Measurements from ENCODE around the gene NEK8. TPM values are rescaled to one million over a fixed set of nuclear protein-coding genes. Genes with fewer than 3 reads are reported as not detected.

The NEK8 gene
- total RNA-seq: 3.6 and 4.2 TPM in 2 replicates

GRCh38 chr17:28728364-28729200 lies at the start of gene NEK8:
Gene NEK8 (plus strand): TSS chr17:28728788. CDS start chr17:28728814, 26 bp downstream.
- H3K4me1 Mint-ChIP-seq (ENCODE audit: low read depth): peaks cover 37% of the 10 kb centered on the region

DNA sequence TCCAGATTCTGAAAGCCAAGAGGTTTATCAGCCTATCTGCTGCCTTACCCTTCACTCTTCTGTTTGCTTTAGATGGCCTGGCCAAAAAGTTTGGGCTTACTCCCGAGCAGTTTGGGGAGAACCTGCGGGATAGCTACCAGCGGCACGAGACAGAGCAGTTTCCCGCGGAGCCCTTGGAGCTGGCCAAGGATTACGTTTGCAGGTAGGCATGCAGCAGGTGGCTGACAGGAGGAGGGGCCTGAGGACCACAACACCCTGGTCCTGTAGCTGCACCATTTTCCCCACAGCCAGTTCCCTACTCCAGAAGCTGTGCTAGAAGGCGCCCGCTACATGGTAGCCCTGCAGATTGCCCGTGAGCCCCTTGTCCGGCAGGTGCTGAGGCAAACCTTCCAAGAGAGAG lies 45.9 kb upstream of the NEK8 start:
- Mint-ChIP-seq H3K36me3 (ENCODE audit: low read depth) (peaks cover 77% of the 10 kb centered on the region), H3K9me3 (no peaks in the 10 kb centered on the region), H3K27me3 (ENCODE audit: low read depth) (no peaks in the 10 kb centered on the region), H3K27ac (no peak overlapping the region), H3K4me3 (ENCODE audit: low read depth) (no peak overlapping the region), H3K4me1 (ENCODE audit: low read depth) (no peaks in the 10 kb centered on the region)
- intact Hi-C loops (cut with micrococcal nuclease): no loop called here
- no peak for DNase-seq (ENCODE audit: low spot score)

More at GRCh38 chr17:28728364-28729200, at the start of gene NEK8:
- intact Hi-C loops (cut with micrococcal nuclease): loop anchor here (1.0 to 10.0 kb wide), 8 partner anchors 9 to 856 kb away; partner anchors contain the start of genes FAM222B, GIT1, PHF12 and RPL23A
- Mint-ChIP-seq H3K9me3 (no peaks in the 10 kb centered on the region), H3K27ac (peak within 1 kb of the TSS; percentile 99), H3K27me3 (ENCODE audit: low read depth) (no peaks in the 10 kb centered on the region), H3K36me3 (ENCODE audit: low read depth) (peaks cover 22% of the 10 kb centered on the region), H3K4me3 (ENCODE audit: low read depth) (peak within 1 kb of the TSS; percentile 97)
- peak; percentile 95 for DNase-seq (ENCODE audit: low spot score)

DNA sequence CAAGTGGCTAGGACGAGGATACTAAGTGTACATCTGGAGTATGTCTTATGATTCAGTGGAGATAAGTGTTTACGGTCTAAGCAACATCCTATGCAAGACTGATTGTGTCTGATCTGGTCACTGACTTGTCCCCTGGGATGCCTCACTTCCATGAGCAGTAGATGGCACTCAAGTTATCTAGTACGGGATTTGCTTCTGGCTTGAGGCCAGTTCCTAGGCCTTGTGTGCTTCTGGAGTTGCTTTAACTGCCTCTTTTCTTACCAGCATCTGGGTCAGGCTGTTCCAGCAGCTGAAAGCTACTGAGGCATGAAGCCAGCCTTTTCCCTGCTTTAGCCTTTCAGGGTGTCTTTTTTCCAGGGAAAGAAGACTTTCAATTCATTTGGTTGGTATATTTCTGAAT lies 43.6 kb upstream of the NEK8 start:
- H3K36me3 Mint-ChIP-seq (ENCODE audit: low read depth): peaks cover 87% of the 10 kb centered on the region
- H3K4me3 Mint-ChIP-seq (ENCODE audit: low read depth): no peak overlapping the region
- H3K4me1 Mint-ChIP-seq (ENCODE audit: low read depth): no peaks in the 10 kb centered on the region
- no peak for DNase-seq (ENCODE audit: low spot score)
- intact Hi-C loops (cut with micrococcal nuclease): no loop called here
- H3K9me3 Mint-ChIP-seq: no peaks in the 10 kb centered on the region
- H3K27ac Mint-ChIP-seq: no peak overlapping the region
- H3K27me3 Mint-ChIP-seq (ENCODE audit: low read depth): no peaks in the 10 kb centered on the region

GRCh38 chr17:28685366-28685765 lies 43.2 kb upstream of the NEK8 start:
- Mint-ChIP-seq H3K9me3 (no peaks in the 10 kb centered on the region), H3K4me3 (ENCODE audit: low read depth) (no peak overlapping the region), H3K27ac (no peak overlapping the region), H3K36me3 (ENCODE audit: low read depth) (peaks cover 90% of the 10 kb centered on the region), H3K27me3 (ENCODE audit: low read depth) (no peaks in the 10 kb centered on the region), H3K4me1 (ENCODE audit: low read depth) (no peaks in the 10 kb centered on the region)
- DNase-seq (ENCODE audit: low spot score): no peak
- intact Hi-C loops (cut with micrococcal nuclease): no loop called here

GRCh38 chr17:28686296-28686695 lies 42.3 kb upstream of the NEK8 start:
- intact Hi-C loops (cut with micrococcal nuclease): no loop called here
- Mint-ChIP-seq H3K27ac (no peak overlapping the region), H3K27me3 (ENCODE audit: low read depth) (no peaks in the 10 kb centered on the region), H3K4me1 (ENCODE audit: low read depth) (no peaks in the 10 kb centered on the region), H3K36me3 (ENCODE audit: low read depth) (peaks cover 88% of the 10 kb centered on the region), H3K4me3 (ENCODE audit: low read depth) (no peak overlapping the region), H3K9me3 (no peaks in the 10 kb centered on the region)
- no peak for DNase-seq (ENCODE audit: low spot score)

DNA sequence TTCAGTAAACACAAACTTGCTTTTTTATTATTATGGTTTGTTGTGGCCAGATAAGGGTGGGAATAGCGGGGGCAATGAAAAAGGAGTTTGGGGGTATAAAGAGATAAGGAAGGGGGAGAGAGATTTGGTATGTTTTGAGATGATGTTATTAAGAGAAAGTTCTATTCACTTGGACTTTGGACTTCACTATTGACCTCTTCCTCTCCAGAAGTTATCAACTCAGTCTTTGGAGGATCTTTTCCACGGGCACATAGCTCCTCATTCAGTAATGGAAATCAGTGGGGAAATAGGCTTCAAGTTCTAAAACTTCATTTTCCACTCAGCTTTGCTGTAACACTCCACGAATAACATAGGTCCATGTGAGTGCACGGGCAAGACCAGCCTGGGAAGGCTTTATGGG lies 40.1 kb upstream of the NEK8 start:
- intact Hi-C loops (cut with micrococcal nuclease): no loop called here
- Mint-ChIP-seq H3K36me3 (ENCODE audit: low read depth) (peaks cover 81% of the 10 kb centered on the region), H3K27ac (no peak overlapping the region), H3K27me3 (ENCODE audit: low read depth) (no peaks in the 10 kb centered on the region), H3K4me3 (ENCODE audit: low read depth) (no peak overlapping the region), H3K9me3 (no peaks in the 10 kb centered on the region), H3K4me1 (ENCODE audit: low read depth) (no peaks in the 10 kb centered on the region)
- no peak for DNase-seq (ENCODE audit: low spot score)

- no peak overlapping the region for H3K27ac Mint-ChIP-seq
- no peak for DNase-seq (ENCODE audit: low spot score)
- H3K36me3 Mint-ChIP-seq (ENCODE audit: low read depth): peaks cover 83% of the 10 kb centered on the region
- H3K4me1 Mint-ChIP-seq (ENCODE audit: low read depth): no peaks in the 10 kb centered on the region
- H3K27me3 Mint-ChIP-seq (ENCODE audit: low read depth): no peaks in the 10 kb centered on the region
- no peak overlapping the region for H3K4me3 Mint-ChIP-seq (ENCODE audit: low read depth)
- intact Hi-C loops (cut with micrococcal nuclease): no loop called here
- H3K9me3 Mint-ChIP-seq: no peaks in the 10 kb centered on the region
Observed at GRCh38 chr17:28689011-28689410, 39.6 kb upstream of the NEK8 start.

DNA sequence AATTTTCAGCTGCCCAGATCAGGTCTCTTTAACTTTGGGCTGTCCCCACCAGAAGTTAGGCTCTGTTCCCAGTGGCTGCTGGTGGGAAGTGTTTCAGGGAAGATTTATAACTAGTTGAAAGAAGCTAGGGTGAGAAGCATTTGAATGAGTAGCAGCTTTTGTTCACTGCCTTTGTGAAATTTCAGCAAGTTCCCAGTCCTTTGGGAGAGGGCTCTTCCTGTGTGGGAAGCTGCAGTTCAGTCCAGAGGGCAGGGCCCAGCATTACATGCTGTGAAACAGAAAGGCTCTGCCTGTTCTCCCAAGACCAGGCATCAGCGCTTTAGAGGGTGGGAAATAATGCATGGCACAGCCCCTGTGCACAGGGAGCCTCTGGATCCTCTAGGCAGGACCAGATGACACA lies 34.7 kb upstream of the NEK8 start:
- intact Hi-C loops (cut with micrococcal nuclease): no loop called here
- Mint-ChIP-seq H3K9me3 (no peaks in the 10 kb centered on the region), H3K27ac (no peak overlapping the region), H3K4me3 (ENCODE audit: low read depth) (no peak overlapping the region), H3K4me1 (ENCODE audit: low read depth) (no peaks in the 10 kb centered on the region), H3K27me3 (ENCODE audit: low read depth) (no peaks in the 10 kb centered on the region), H3K36me3 (ENCODE audit: low read depth) (peaks cover 77% of the 10 kb centered on the region)
- no peak for DNase-seq (ENCODE audit: low spot score)

- no peak overlapping the region for H3K27ac Mint-ChIP-seq
Observed at GRCh38 chr17:28698253-28698941, 30.2 kb upstream of the NEK8 start.

DNA sequence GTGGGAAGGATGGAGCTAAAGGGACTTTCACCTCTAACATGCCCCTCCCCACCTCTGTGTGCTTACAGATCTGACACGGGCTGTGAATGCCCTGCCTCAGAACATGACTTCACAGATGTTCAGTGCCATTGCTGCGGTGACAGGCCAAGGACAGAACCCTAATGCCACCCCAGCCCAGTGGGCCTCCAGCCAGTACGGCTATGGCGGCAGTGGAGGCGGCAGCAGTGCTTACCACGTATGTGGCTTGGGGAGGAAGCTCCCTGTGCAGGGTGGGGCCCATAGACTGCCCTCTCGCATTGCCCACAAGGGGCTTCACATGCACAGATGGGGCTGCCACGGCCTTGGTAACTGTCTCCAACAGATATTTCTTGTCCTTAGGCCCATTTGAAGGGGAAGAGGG lies 28.3 kb upstream of the NEK8 start:
- Mint-ChIP-seq H3K4me3 (ENCODE audit: low read depth) (no peak overlapping the region), H3K9me3 (no peaks in the 10 kb centered on the region), H3K27ac (no peak overlapping the region), H3K27me3 (ENCODE audit: low read depth) (no peaks in the 10 kb centered on the region), H3K4me1 (ENCODE audit: low read depth) (no peaks in the 10 kb centered on the region), H3K36me3 (ENCODE audit: low read depth) (peaks cover 71% of the 10 kb centered on the region)
- intact Hi-C loops (cut with micrococcal nuclease): no loop called here
- no peak for DNase-seq (ENCODE audit: low spot score)

More at GRCh38 chr17:28698253-28698941, 30.2 kb upstream of the NEK8 start:
- intact Hi-C loops (cut with micrococcal nuclease): no loop called here
- Mint-ChIP-seq H3K9me3 (no peaks in the 10 kb centered on the region), H3K4me1 (ENCODE audit: low read depth) (no peaks in the 10 kb centered on the region), H3K27me3 (ENCODE audit: low read depth) (no peaks in the 10 kb centered on the region), H3K4me3 (ENCODE audit: low read depth) (no peak overlapping the region), H3K36me3 (ENCODE audit: low read depth) (peaks cover 78% of the 10 kb centered on the region)
- DNase-seq (ENCODE audit: low spot score): no peak

GRCh38 chr17:28700830-28701492 lies 27.6 kb upstream of the NEK8 start:
- intact Hi-C loops (cut with micrococcal nuclease): no loop called here
- H3K4me1 Mint-ChIP-seq (ENCODE audit: low read depth): no peaks in the 10 kb centered on the region
- no peak overlapping the region for H3K4me3 Mint-ChIP-seq (ENCODE audit: low read depth)
- H3K9me3 Mint-ChIP-seq: no peaks in the 10 kb centered on the region
- no peaks in the 10 kb centered on the region for H3K27me3 Mint-ChIP-seq (ENCODE audit: low read depth)
- no peak for DNase-seq (ENCODE audit: low spot score)
- peaks cover 66% of the 10 kb centered on the region for H3K36me3 Mint-ChIP-seq (ENCODE audit: low read depth)
- no peak overlapping the region for H3K27ac Mint-ChIP-seq

DNA sequence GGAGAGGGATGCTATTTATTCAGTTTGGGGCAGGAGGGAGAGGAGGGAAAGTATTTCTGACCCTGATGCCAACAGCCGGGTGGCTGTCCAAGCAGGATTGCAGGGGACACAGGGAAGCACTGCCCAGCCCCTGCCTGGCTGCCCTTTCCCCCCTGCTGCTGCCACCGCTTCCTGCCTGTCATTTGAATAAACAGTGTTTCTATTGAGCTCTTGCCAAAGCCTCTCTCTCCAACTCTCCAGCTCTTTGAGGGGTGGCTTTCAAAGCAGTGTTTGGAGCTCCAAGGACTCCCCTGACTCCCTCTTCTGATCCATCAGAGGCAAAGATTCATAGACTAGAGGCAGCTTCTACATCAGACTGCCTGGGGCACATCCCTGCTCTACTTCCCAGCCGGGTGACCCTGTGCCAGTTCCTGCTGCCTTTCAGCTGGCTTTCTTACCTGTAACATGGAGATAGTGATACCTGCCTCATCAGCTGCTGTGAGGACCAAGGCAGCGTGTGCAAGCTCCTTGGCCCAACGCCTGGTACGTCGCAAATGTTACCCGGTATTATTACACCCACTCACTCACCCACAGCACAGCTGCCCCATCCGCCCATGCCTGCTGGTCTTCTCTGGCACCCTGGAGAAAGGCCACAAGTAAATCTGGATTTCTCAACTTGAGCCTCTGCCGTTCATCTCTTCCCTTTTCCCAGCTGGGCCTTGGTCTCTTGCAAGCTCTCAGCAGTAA lies 26.4 kb upstream of the NEK8 start:
- H3K27ac Mint-ChIP-seq: no peak overlapping the region
- no peak overlapping the region for H3K4me3 Mint-ChIP-seq (ENCODE audit: low read depth)
- intact Hi-C loops (cut with micrococcal nuclease): no loop called here
- no peak for DNase-seq (ENCODE audit: low spot score)
- peaks cover 61% of the 10 kb centered on the region for H3K36me3 Mint-ChIP-seq (ENCODE audit: low read depth)
- H3K9me3 Mint-ChIP-seq: no peaks in the 10 kb centered on the region
- H3K27me3 Mint-ChIP-seq (ENCODE audit: low read depth): no peaks in the 10 kb centered on the region
- H3K4me1 Mint-ChIP-seq (ENCODE audit: low read depth): no peaks in the 10 kb centered on the region
